GM19467 (cell line): ENCODE data around the gene MTHFSD.

Experiments used
- ATAC-seq: cut with Tn5 transposase; IDR thresholded peaks from one replicate; pipeline ENCODE4 v1.9.1; 2021; ENCODE audit warnings: mild to moderate bottlenecking, moderate library complexity; ENCODE audit not compliant: unreplicated experiment

The MTHFSD gene

GRCh38 chr16:86584726-86585721 is 30.0 kb upstream of the MTHFSD start:
- ATAC-seq = no peak

GRCh38 chr16:86584071-86584685 is 29.1 kb upstream of the MTHFSD start:
- ATAC-seq = no peak

- ATAC-seq = no peak
Measured at GRCh38 chr16:86581458-86581857, 26.4 kb upstream of the MTHFSD start.

- ATAC-seq = no peak
Measured at GRCh38 chr16:86580791-86581170, 25.7 kb upstream of the MTHFSD start.

GRCh38 chr16:86580063-86580790 is 25.2 kb upstream of the MTHFSD start:
- ATAC-seq = no peak

GRCh38 chr16:86579268-86580062 is 24.4 kb upstream of the MTHFSD start:
- no peak for ATAC-seq

GRCh38 chr16:86578611-86579267 is 23.7 kb upstream of the MTHFSD start:
- no peak for ATAC-seq

GRCh38 chr16:86578061-86578599 is 23.1 kb upstream of the MTHFSD start, which contains the start of gene FOXL1:
Gene FOXL1 (plus strand): TSS chr16:86578549. CDS start chr16:86578724, 175 bp downstream.
- no peak for ATAC-seq

GRCh38 chr16:86577314-86577971 is 22.4 kb upstream of the MTHFSD start:
- ATAC-seq = no peak

GRCh38 chr16:86576591-86577313 is 21.7 kb upstream of the MTHFSD start:
- ATAC-seq = no peak

- ATAC-seq = no peak
Measured at GRCh38 chr16:86575754-86576557, 20.9 kb upstream of the MTHFSD start.

GRCh38 chr16:86575095-86575685 is 20.2 kb upstream of the MTHFSD start:
- no peak for ATAC-seq

GRCh38 chr16:86574646-86575045 is 19.6 kb upstream of the MTHFSD start:
- no peak for ATAC-seq

GRCh38 chr16:86573646-86574508 is 18.8 kb upstream of the MTHFSD start:
- no peak for ATAC-seq

GRCh38 chr16:86573215-86573614 is 18.2 kb upstream of the MTHFSD start:
- ATAC-seq = no peak

GRCh38 chr16:86572606-86573005 is 17.6 kb upstream of the MTHFSD start:
- ATAC-seq = no peak
